T-helper 17 cell (primary cell): ENCODE data around the gene SCART1. TPM values are rescaled to one million over a fixed set of nuclear protein-coding genes. Genes with fewer than 3 reads are reported as not detected.
"Not testable (repeated sequence)": the region's sequence is repeated elsewhere in the genome, so short reads cannot be mapped to it uniquely, and the experiment has no call there.

Experiments used
- ATAC-seq: fragments of 150-1000 bp; cut with Tn5 transposase; 2 replicates; pipeline ENCODE4 v1.10.0; 2021; ENCODE audit warnings: mild to moderate bottlenecking, moderate library complexity
- DNase-seq, 3 donors: peaks; one replicate each; pipeline versions ENCODE4 v3.0.0 to v3.0.0-alpha.2; 2020 to 2021
- H3K9me3 ChIP-seq: one replicate; pipeline ENCODE4 v1.7.0; 2013; ENCODE audit warnings: low read length, mild to moderate bottlenecking; ENCODE audit not compliant: control insufficient read depth, poor library complexity, severe bottlenecking
- H3K27ac Mint-ChIP-seq: one replicate; pipeline ENCODE4 v1.8.0; 2022; ENCODE audit warnings: mild to moderate bottlenecking, moderate library complexity, mixed read lengths
- H3K27me3 Mint-ChIP-seq: one replicate; pipeline ENCODE4 v1.8.0; 2022; ENCODE audit warnings: mixed read lengths
- H3K36me3 Mint-ChIP-seq: one replicate; pipeline ENCODE4 v1.8.0; 2022; ENCODE audit warnings: low read depth, mixed read lengths
- H3K4me1 Mint-ChIP-seq: one replicate; pipeline ENCODE4 v1.8.0; 2022; ENCODE audit warnings: mild to moderate bottlenecking, mixed read lengths
- H3K4me3 Mint-ChIP-seq: one replicate; pipeline ENCODE4 v1.8.0; 2022; ENCODE audit warnings: mild to moderate bottlenecking, moderate library complexity, mixed read lengths
- total RNA-seq, 4 donors: library from RNA in 2 of 4; stranded (reverse) in 2 of 4; gene quantifications; one replicate each; pipeline ENCODE4 v1.2.3 and lab custom pipeline; 2022 to 2026

SCART1 gene
- total RNA-seq, 2 donors from 2014 or later = 20.6 to 38.6 TPM

DNA sequence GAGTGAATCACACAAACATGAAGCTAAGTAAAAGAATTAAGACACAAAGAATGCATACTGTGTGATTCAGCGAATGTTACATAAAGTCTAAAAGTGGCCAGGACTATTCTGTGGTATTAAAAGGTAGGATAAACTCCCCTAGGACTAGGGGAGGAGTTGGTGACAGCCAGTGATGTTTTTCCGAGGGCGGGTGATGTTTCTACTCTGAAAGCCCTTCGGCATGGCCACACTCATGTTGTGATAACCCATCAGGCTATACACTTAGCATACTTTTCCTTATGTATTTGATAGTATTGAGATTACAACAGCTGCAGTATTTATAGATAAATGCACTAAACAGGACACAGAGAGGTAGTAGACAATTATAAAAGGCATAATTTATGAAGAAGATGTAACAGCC is 57.7 kb downstream of the SCART1 start:
- H3K9me3 ChIP-seq = no peaks in the 10 kb centered on the region
- DNase-seq (no peak), ATAC-seq (no peak)
- Mint-ChIP-seq H3K27me3 (peaks cover 5% of the 10 kb centered on the region), H3K4me1 (peaks cover 10% of the 10 kb centered on the region), H3K4me3 (no peak overlapping the region), H3K27ac (no peak overlapping the region), H3K36me3 (peaks cover 3% of the 10 kb centered on the region)

GRCh38 chr10:133511907-133512528 is 58.3 kb downstream of the SCART1 start:
- Mint-ChIP-seq H3K27me3 (peaks cover 5% of the 10 kb centered on the region), H3K4me3 (no peak overlapping the region), H3K27ac (no peak overlapping the region), H3K36me3 (peaks cover 3% of the 10 kb centered on the region), H3K4me1 (peaks cover 10% of the 10 kb centered on the region)
- ATAC-seq (no peak), DNase-seq (no peak)
- no peaks in the 10 kb centered on the region for H3K9me3 ChIP-seq

GRCh38 chr10:133515471-133515870 is 61.7 kb downstream of the SCART1 start:
- Mint-ChIP-seq H3K36me3 (peaks cover 3% of the 10 kb centered on the region), H3K27ac (no peak overlapping the region), H3K4me3 (no peak overlapping the region), H3K27me3 (peaks cover 5% of the 10 kb centered on the region), H3K4me1 (peaks cover 5% of the 10 kb centered on the region)
- ATAC-seq = no peak
- no peaks in the 10 kb centered on the region for H3K9me3 ChIP-seq
- DNase-seq = no peak

DNA sequence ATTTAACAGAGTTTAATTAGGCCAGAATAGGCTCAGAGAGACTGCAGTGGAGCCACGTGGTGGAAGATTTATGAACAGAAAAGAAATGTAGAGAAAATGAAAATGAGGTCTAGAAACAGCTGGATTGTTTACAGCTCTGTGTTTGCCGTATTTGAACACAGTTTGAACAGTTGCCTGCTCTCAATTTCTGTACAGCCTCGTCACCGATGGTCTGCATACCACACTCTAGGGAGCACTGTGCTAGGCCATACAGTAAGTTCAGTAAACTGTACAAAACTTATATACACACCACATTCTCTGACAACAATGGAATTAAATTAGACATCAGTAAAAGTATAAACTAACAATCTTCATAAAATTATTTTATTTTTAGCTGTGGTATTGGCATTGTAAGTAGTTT is 62.3 kb downstream of the SCART1 start:
- no peak for ATAC-seq
- Mint-ChIP-seq H3K36me3 (peaks cover 7% of the 10 kb centered on the region), H3K4me3 (no peak overlapping the region), H3K4me1 (peaks cover 8% of the 10 kb centered on the region), H3K27me3 (peaks cover 5% of the 10 kb centered on the region), H3K27ac (no peak overlapping the region)
- DNase-seq = no peak
- H3K9me3 ChIP-seq = no peaks in the 10 kb centered on the region

- not testable (repeated sequence) for ATAC-seq, H3K36me3 Mint-ChIP-seq
Measured at GRCh38 chr10:133518517-133518916, 64.8 kb downstream of the SCART1 start.

More at GRCh38 chr10:133518517-133518916, 64.8 kb downstream of the SCART1 start:
- H3K9me3 ChIP-seq, H3K27ac Mint-ChIP-seq, DNase-seq, H3K4me3 Mint-ChIP-seq, H3K4me1 Mint-ChIP-seq, H3K27me3 Mint-ChIP-seq: not testable (repeated sequence)

Other genes starting within 250 kb of the SCART1 start
- not detected for gene UTF1, start 223.7 kb upstream of the SCART1 start, total RNA-seq
- gene VENTX, start 216.1 kb upstream of the SCART1 start, total RNA-seq = under 1 TPM; 0.21 to 0.52 TPM
- 100 to 1,000 TPM; 157 to 188 TPM for gene ADAM8, start 177.1 kb upstream of the SCART1 start, total RNA-seq
- gene TUBGCP2, start 145.1 kb upstream of the SCART1 start, total RNA-seq = 10 to 100 TPM; 73.6 to 75.4 TPM
- 10 to 100 TPM; 28.1 to 33.2 TPM for gene ZNF511, start 145.0 kb upstream of the SCART1 start, total RNA-seq
- gene CALY, start 117.0 kb upstream of the SCART1 start, total RNA-seq = 1 to 10 TPM in 1 of 2 donors, under 1 TPM in 1; 0.96 to 1.9 TPM
- gene PRAP1, start 106.6 kb upstream of the SCART1 start, total RNA-seq = not detected
- gene FUOM, start 95.9 kb upstream of the SCART1 start, total RNA-seq = 1 to 10 TPM; 6.3 to 9.1 TPM
- gene ECHS1, start 80.6 kb upstream of the SCART1 start, total RNA-seq = 10 to 100 TPM; 18.2 to 20.2 TPM
- 1 to 10 TPM; 3.5 to 6.3 TPM for gene PAOX, start 74.7 kb upstream of the SCART1 start, total RNA-seq
- 10 to 100 TPM; 48.7 to 51.2 TPM for gene MTG1, start 59.8 kb upstream of the SCART1 start, total RNA-seq
- not detected for gene SPRN, start 29.3 kb upstream of the SCART1 start, total RNA-seq
- 10 to 100 TPM; 12.3 to 14.5 TPM for gene CYP2E1, start 73.4 kb downstream of the SCART1 start, total RNA-seq
- gene SYCE1, start 111.6 kb downstream of the SCART1 start, total RNA-seq = under 1 TPM; 0.15 to 0.39 TPM
- not detected for gene FRG2B, start 172.8 kb downstream of the SCART1 start, total RNA-seq